HepG2 (cell line): ENCODE data around the gene EFL1. TPM values are rescaled to one million over a fixed set of nuclear protein-coding genes. Genes with fewer than 3 reads are reported as not detected.

ENCODE experiments used
- BORCS8-MEF2B ChIP-seq: sonication (generic); formaldehyde crosslinking; IDR thresholded peaks from 2 replicates; pipeline ENCODE4 v1.8.0; 2022; ENCODE audit warnings: mild to moderate bottlenecking, missing genetic modification reagents
- FIP1L1 ChIP-seq: fragments of 200-400 bp; formaldehyde crosslinking; IDR thresholded peaks from 2 replicates; pipeline ENCODE4 v1.6.1; 2018; ENCODE audit warnings: low read depth, mild to moderate bottlenecking, low read length, moderate library complexity, borderline replicate concordance; ENCODE audit not compliant: insufficient read depth
- ISL2 ChIP-seq: sonication (generic); formaldehyde crosslinking; IDR thresholded peaks from 2 replicates; pipeline ENCODE4 v1.5.0; 2020; ENCODE audit warnings: missing genetic modification reagents
- NRL ChIP-seq: sonication (generic); formaldehyde crosslinking; IDR thresholded peaks from 2 replicates; pipeline ENCODE4 v1.5.0; 2020; ENCODE audit warnings: missing genetic modification reagents, mild to moderate bottlenecking, moderate library complexity, borderline replicate concordance
- PAXIP1 ChIP-seq: sonication (generic); formaldehyde crosslinking; conservative IDR thresholded peaks from 2 replicates; pipeline ENCODE4 v1.4.0; 2020; ENCODE audit warnings: mild to moderate bottlenecking, missing genetic modification reagents, moderate library complexity
- SKI ChIP-seq: fragments of 450-650 bp; IDR thresholded peaks from one replicate; pipeline ENCODE4 v1.6.1; 2018; ENCODE audit warnings: mild to moderate bottlenecking; ENCODE audit not compliant: partially characterized antibody
- STAT5B ChIP-seq: sonication (generic); formaldehyde crosslinking; IDR thresholded peaks from 2 replicates; pipeline ENCODE4 v1.4.0; 2020; ENCODE audit warnings: missing genetic modification reagents
- ZBTB44 ChIP-seq: sonication (generic); formaldehyde crosslinking; IDR thresholded peaks from 2 replicates; pipeline ENCODE4 v1.4.0; 2020; ENCODE audit warnings: missing genetic modification reagents
- ZBTB46 ChIP-seq: sonication (generic); formaldehyde crosslinking; IDR thresholded peaks from 2 replicates; pipeline ENCODE4 v1.4.0; 2020; ENCODE audit warnings: mild to moderate bottlenecking, missing genetic modification reagents, borderline replicate concordance
- ZMAT3 ChIP-seq: sonication (generic); formaldehyde crosslinking; conservative IDR thresholded peaks from 2 replicates; pipeline ENCODE4 v1.7.0; 2021; ENCODE audit warnings: missing genetic modification reagents
- ZNF33A ChIP-seq: sonication (generic); formaldehyde crosslinking; IDR thresholded peaks from 2 replicates; pipeline ENCODE4 v1.5.1; 2020; ENCODE audit warnings: missing genetic modification reagents, mild to moderate bottlenecking, moderate library complexity, borderline replicate concordance
- ZNF383 ChIP-seq: sonication (generic); formaldehyde crosslinking; IDR thresholded peaks from 2 replicates; pipeline ENCODE4 v1.4.0; 2020; ENCODE audit warnings: missing genetic modification reagents, mild to moderate bottlenecking, borderline replicate concordance
- ZNF7 ChIP-seq: IDR thresholded peaks from 2 replicates; pipeline ENCODE4 v1.6.1; 2016; ENCODE audit warnings: missing biosample characterization, missing genetic modification reagents
- polyA plus RNA-seq, 8 experiments: library from polyadenylated mRNA; depleted of rRNA in 3 of 8; stranded (reverse) in 7 of 8; unstranded in 1 of 8; fragments of >200 nt; fragmentation: Illumina TruSeq in 4 of 8; extraction: Trizol in 4 of 8; gene quantifications; 2 replicates each; pipeline versions ENCODE4 v1.2.1 to v1.2.3, GENCODE V29; 2011 to 2016; ENCODE audit warnings: low read depth in 4 of 8, missing spikeins in 1 of 8, mixed read lengths in 1 of 8; ENCODE audit not compliant: insufficient read depth in 1 of 8
- total RNA-seq, 5 experiments: library from RNA; depleted of rRNA; stranded (reverse); fragments of >200 nt; fragmentation: Illumina TruSeq; extraction: Trizol; gene quantifications; 2 replicates each; pipeline ENCODE4 v1.2.3, GENCODE V29; 2016; ENCODE audit warnings: low read depth in 1 of 5

The EFL1 gene
- total and polyA plus RNA-seq, 2 of the 13 experiments (the other 11 are each of a cell fraction or from before 2014, with no cell fraction given): 6.4 to 12.0 TPM

- no peak for TF ChIP-seq ZNF7
- no peak for TF ChIP-seq FIP1L1
- peak; percentile 76 for TF ChIP-seq PAXIP1
- TF ChIP-seq ZNF383: no peak
- no peak for TF ChIP-seq BORCS8-MEF2B (CRISPR knock-in tag)
- no peak for TF ChIP-seq ZBTB46 (CRISPR knock-in tag)
- peak; percentile 75 for TF ChIP-seq SKI
- TF ChIP-seq ZBTB44: no peak
- 0 out of 2 replicates have a peak, but pooled peaks have one; percentile 73 for TF ChIP-seq STAT5B
- TF ChIP-seq ISL2 (CRISPR knock-in tag): peak; percentile 66; the same call in 1 of the 2 replicates
- TF ChIP-seq NRL (CRISPR knock-in tag): no peak
- no peak for TF ChIP-seq ZMAT3 (CRISPR knock-in tag)
- TF ChIP-seq ZNF33A (CRISPR knock-in tag): no peak
- TF ChIP-seq, all 625 proteins: peak for 120
Measured at GRCh38 chr15:82263350-82263749, 816 bp upstream of the EFL1 start (continued).
